PC-9 (cell line): ENCODE measurements around the gene PTPN22. TPM values are rescaled to one million over a fixed set of nuclear protein-coding genes. Genes with fewer than 3 reads are reported as not detected.
A peak's percentile ranks its signal among the peaks of the same experiment; 100 is the strongest.

Experiments
- BruUV-seq: library from RNA; stranded (reverse); fragments of 400-500 nt; replicated peaks from 2 replicates; lab custom pipeline; 2021; lab: Mats Ljungman, UMichigan
- CTCF ChIA-PET: fragments of 300-600 bp; sonication (Branson Sonifier 250); formaldehyde crosslinking; loops from one replicate; lab custom pipeline; 2022; ENCODE audit warnings: antibody characterized with exemption; lab: Charles Lee
- POLR2A ChIA-PET: fragments of 300-600 bp; sonication (Branson Sonifier 250); formaldehyde crosslinking; loops from one replicate; lab custom pipeline; 2022; ENCODE audit warnings: antibody characterized with exemption; ENCODE audit not compliant: unreplicated experiment; lab: Charles Lee
- DNase-seq, 2 experiments: peaks; one replicate each; pipeline versions ENCODE4 v3.0.0 to v3.0.0-alpha.2; 2015 to 2022; ENCODE audit warnings: mixed read lengths in 1 of 2
- H2AFZ ChIP-seq: fragments of 200-600 bp; sonication (generic); 2 replicates; pipeline ENCODE4 v1.8.1; 2017; ENCODE audit warnings: antibody characterized with exemption
- H3F3A ChIP-seq: fragments of 200-600 bp; sonication (generic); 2 replicates; pipeline ENCODE4 v1.8.1; 2017; ENCODE audit warnings: antibody characterized with exemption, mild to moderate bottlenecking, low read depth; ENCODE audit not compliant: insufficient read depth
- H3K27ac ChIP-seq: fragments of 200-600 bp; sonication (generic); 2 replicates; pipeline ENCODE4 v1.6.1; 2016; ENCODE audit warnings: mixed run types
- H3K27me3 ChIP-seq: fragments of 200-600 bp; sonication (generic); 2 replicates; pipeline ENCODE4 v1.6.1; 2016; ENCODE audit warnings: low read depth, mixed run types; ENCODE audit not compliant: insufficient read depth
- H3K36me3 ChIP-seq: fragments of 200-600 bp; sonication (generic); 2 replicates; pipeline ENCODE4 v1.6.1; 2016; ENCODE audit warnings: low read depth, mixed run types
- H3K4me1 ChIP-seq: fragments of 200-600 bp; sonication (generic); replicated peaks from 2 replicates; pipeline ENCODE4 v1.6.1; 2016; ENCODE audit warnings: mixed run types; ENCODE audit not compliant: insufficient read depth
- H3K4me2 ChIP-seq: fragments of 200-600 bp; sonication (generic); 2 replicates; pipeline ENCODE4 v1.6.1; 2017; ENCODE audit warnings: mixed run types
- H3K4me3 ChIP-seq: fragments of 200-600 bp; sonication (generic); 2 replicates; pipeline ENCODE4 v1.6.1; 2016; ENCODE audit warnings: mixed run types
- H3K79me2 ChIP-seq: fragments of 200-600 bp; sonication (generic); 2 replicates; pipeline ENCODE4 v1.6.1; 2017; ENCODE audit warnings: low read depth, mixed run types
- H3K9me2 ChIP-seq: fragments of 200-600 bp; sonication (generic); 2 replicates; pipeline ENCODE4 v1.8.1; 2017; ENCODE audit warnings: mild to moderate bottlenecking; ENCODE audit not compliant: insufficient read depth
- H3K9me3 ChIP-seq: fragments of 200-600 bp; sonication (generic); 2 replicates; pipeline ENCODE4 v1.8.1; 2016; ENCODE audit warnings: low read depth; ENCODE audit not compliant: insufficient read depth
- H4K20me1 ChIP-seq: fragments of 200-600 bp; sonication (generic); 2 replicates; pipeline ENCODE4 v1.8.1; 2017; ENCODE audit not compliant: insufficient read depth
- EZH2 ChIP-seq: fragments of 200-600 bp; sonication (generic); IDR thresholded peaks from 2 replicates; pipeline ENCODE4 v1.8.0; 2017; ENCODE audit warnings: antibody characterized with exemption, low read depth
- intact Hi-C: fragments of 100-400 bp; cut with micrococcal nuclease; formaldehyde crosslinking; loops from one replicate; pipeline ENCODE4 v1.10.0; 2022; ENCODE audit not compliant: unreplicated experiment
- total RNA-seq: library from RNA; stranded (reverse); gene quantifications from 2 replicates; pipeline ENCODE4 v1.2.3, GENCODE V29; 2021
- TF ChIP-seq, protein P1 (sequence below): fragments of 200-600 bp; sonication (generic); conservative IDR thresholded peaks from 2 replicates; pipeline ENCODE4 v1.6.1; 2017; ENCODE audit warnings: mixed run types, antibody characterized with exemption, mild to moderate bottlenecking, moderate library complexity

Gene PTPN22
- total RNA-seq, 1 experiment from 2014 or later, result 0.11 TPM

DNA sequence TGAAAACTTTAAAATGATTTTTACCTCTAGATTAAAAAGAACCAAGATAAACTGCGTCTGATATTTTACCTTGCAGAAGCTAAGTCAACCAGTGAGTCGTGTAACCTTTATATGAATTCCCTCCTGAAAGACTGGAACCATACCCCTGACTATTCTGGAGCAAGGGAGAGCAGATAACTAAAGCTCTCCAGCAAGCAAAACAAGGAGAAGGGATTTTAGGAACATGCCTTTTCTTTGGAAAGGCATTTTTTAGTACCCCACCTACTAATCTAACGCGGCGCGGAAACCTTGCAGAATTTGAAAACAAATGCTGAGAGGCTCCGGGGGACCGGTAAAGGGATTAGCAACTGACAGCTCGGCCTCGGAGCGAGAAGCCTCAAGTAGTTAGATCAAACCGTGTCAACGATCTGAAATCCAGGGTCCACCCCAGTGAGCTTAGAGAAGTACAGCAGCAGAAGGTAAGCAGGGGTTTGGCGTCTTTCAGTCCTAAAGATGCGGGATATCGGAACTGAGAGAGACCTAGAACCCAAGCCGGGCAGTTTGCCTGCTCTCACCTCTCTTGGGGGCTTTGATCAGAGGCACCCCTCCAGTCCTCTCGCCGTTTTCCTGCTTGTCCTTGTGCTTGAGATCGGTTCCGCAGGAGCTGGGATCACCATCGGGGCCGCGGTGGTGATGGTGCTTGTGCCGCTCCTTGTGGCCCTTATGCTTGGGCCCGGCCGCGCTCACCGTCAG, 60.2 kb downstream of the PTPN22 start:
- intact Hi-C loops, result no loop called here
- peaks cover 5% of the 10 kb centered on the region; the same call in 1 of the 2 replicates for H3K36me3 ChIP-seq
- H3K4me3 ChIP-seq, result peak overlapping the region; percentile 72
- TSS peak; percentile 36 for BruUV-seq
- H2AFZ ChIP-seq, result peak overlapping the region; percentile 85
- peaks cover 56% of the 10 kb centered on the region for H3K79me2 ChIP-seq
- POLR2A ChIA-PET, result no interaction called here
- CTCF ChIA-PET, result no interaction called here
- no peak for DNase-seq
- peak overlapping the region; percentile 78 for H3K4me2 ChIP-seq
- H3K9me2 ChIP-seq, result no peaks in the 10 kb centered on the region
- peaks cover 4% of the 10 kb centered on the region for H3F3A ChIP-seq
- peaks cover 32% of the 10 kb centered on the region for H3K4me1 ChIP-seq
- H3K27ac ChIP-seq, result 0 out of 2 replicates have a peak overlapping the region, but pooled peaks have one; percentile 9
- H4K20me1 ChIP-seq, result peaks cover 4% of the 10 kb centered on the region
- H3K9me3 ChIP-seq, result no peaks in the 10 kb centered on the region
- no peak for TF ChIP-seq EZH2
- TF ChIP-seq, protein P1, sequence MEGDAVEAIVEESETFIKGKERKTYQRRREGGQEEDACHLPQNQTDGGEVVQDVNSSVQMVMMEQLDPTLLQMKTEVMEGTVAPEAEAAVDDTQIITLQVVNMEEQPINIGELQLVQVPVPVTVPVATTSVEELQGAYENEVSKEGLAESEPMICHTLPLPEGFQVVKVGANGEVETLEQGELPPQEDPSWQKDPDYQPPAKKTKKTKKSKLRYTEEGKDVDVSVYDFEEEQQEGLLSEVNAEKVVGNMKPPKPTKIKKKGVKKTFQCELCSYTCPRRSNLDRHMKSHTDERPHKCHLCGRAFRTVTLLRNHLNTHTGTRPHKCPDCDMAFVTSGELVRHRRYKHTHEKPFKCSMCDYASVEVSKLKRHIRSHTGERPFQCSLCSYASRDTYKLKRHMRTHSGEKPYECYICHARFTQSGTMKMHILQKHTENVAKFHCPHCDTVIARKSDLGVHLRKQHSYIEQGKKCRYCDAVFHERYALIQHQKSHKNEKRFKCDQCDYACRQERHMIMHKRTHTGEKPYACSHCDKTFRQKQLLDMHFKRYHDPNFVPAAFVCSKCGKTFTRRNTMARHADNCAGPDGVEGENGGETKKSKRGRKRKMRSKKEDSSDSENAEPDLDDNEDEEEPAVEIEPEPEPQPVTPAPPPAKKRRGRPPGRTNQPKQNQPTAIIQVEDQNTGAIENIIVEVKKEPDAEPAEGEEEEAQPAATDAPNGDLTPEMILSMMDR, result no peak
- H3K27me3 ChIP-seq, result no peaks in the 10 kb centered on the region

DNA sequence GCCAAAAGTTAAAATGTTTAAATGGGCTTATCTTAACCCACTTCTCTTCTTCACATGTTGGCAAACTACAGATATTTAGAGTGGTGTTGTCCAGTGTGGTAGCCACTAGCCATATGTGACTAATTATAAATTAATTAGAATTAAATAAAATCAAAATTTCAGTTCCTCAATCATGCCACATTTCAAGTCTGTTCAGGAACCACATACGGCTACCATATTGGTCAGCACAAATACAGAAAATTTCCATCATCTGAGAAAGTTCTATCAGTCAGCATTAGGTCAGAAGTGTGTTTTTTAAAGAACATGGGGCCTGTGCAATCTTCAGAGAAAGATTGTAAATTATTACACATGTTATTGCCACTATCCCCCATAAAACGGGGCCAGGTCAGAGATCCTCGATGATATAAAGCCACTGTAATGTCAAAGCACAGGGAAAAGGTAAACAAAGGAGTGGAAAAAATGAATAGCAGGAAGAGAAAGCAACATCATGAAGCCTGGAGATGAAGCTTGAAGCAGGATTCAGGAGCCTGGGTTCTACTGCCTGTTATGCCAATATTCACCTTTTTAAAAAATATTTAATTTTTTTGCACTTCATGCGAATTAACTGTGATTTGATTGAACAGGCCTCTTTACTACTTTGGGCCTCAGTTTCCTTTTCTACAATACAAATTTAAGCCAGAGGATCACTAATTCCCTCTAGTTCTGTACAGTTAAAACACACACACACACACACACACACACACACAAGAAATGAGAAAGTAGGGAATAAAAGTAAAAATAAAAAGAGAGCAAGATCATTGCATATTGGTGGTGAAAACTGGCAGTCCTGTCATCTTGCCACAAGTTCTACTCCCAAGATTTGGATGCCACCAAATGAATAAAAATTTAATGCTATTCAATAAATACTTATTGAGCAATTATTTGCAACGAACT, 61.6 kb downstream of the PTPN22 start:
- Histone ChIP-seq H3K4me2 (peak overlapping the region; percentile 78), H4K20me1 (peaks cover 4% of the 10 kb centered on the region), H3K9me3 (no peaks in the 10 kb centered on the region), H3F3A (peaks cover 13% of the 10 kb centered on the region), H3K4me3 (peak overlapping the region; percentile 72), H3K9me2 (no peaks in the 10 kb centered on the region), H3K27ac (0 out of 2 replicates have a peak overlapping the region, but pooled peaks have one; percentile 4), H3K36me3 (peaks cover 5% of the 10 kb centered on the region; the same call in 1 of the 2 replicates), H3K4me1 (peaks cover 36% of the 10 kb centered on the region), H3K79me2 (peaks cover 70% of the 10 kb centered on the region), H2AFZ (no peak overlapping the region), H3K27me3 (no peaks in the 10 kb centered on the region)
- no peak for TF ChIP-seq EZH2
- TF ChIP-seq, protein P1, result no peak
- DNase-seq, result no peak
- BruUV-seq, result no TSS peak
- ChIA-PET POLR2A (no interaction called here), CTCF (no interaction called here)
- intact Hi-C loops, result no loop called here

DNA sequence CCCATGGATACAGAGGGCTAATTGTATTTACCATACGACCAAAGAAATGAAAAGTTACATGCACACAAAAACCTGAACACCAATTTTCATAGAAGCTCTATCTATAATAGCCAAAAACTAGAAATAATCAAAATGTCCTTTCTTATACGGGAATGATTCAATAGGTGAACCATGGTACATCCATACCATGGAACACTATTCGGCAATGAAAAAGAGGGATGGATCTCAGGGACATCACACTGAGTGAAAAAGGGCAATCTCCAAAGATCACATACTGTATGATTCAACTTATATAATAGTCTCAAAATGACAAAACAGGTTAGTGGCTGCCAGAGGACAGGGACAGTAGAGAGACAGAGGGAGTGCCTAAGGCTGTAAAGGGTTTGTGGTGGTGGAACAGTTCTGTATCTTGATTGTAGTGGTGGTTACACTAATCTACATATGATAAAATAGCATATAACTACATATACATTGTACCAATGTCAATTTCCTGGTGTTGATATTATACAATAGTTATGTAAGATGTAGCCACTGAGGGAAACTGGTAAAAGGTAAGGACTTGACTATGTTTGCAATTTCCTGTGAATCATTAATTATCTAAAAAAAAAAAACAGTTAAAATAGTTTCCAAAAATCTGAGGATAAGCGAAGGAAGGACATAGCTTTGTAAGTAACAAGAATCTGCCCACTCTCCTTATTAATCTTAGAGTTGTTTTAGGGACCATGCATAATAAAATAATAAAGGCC, 62.9 kb downstream of the PTPN22 start:
- CTCF ChIA-PET, result no interaction called here

More for the DNA sequence above, 62.9 kb downstream of the PTPN22 start:
- no peaks in the 10 kb centered on the region for H3K9me2 ChIP-seq
- 0 out of 2 replicates have a peak overlapping the region, but pooled peaks have one; percentile 13 for H3K27ac ChIP-seq
- H2AFZ ChIP-seq, result no peak overlapping the region; the same call in 1 of the 2 replicates
- no peak for TF ChIP-seq EZH2
- TF ChIP-seq, protein P1, result no peak
- no peaks in the 10 kb centered on the region for H3K9me3 ChIP-seq
- H3K4me3 ChIP-seq, result peak overlapping the region; percentile 21; the same call in 1 of the 2 replicates
- H3K27me3 ChIP-seq, result no peaks in the 10 kb centered on the region
- DNase-seq, result no peak
- H3K79me2 ChIP-seq, result peaks cover 83% of the 10 kb centered on the region
- H3K36me3 ChIP-seq, result peaks cover 5% of the 10 kb centered on the region; the same call in 1 of the 2 replicates
- POLR2A ChIA-PET, result no interaction called here
- intact Hi-C loops, result no loop called here
- peak overlapping the region; percentile 78 for H3K4me2 ChIP-seq
- peaks cover 42% of the 10 kb centered on the region for H3K4me1 ChIP-seq
- no TSS peak for BruUV-seq
- H4K20me1 ChIP-seq, result peaks cover 11% of the 10 kb centered on the region
- H3F3A ChIP-seq, result peaks cover 9% of the 10 kb centered on the region; the same call in 1 of the 2 replicates
